Stimulated activated naive CD8-positive, alpha-beta T cell treated with anti-CD3 and anti-CD28 coated beads, Interleukin-15, Interleukin-2, amounts not matched to agents 100 ng/mL and 50 ng/mL, for 24 hours (primary cell): ENCODE results near the gene C11orf54.
A peak's percentile ranks its signal among the peaks of the same experiment; 100 is the strongest.

Source experiments
- H3K27ac Mint-ChIP-seq: one replicate; pipeline ENCODE4 v1.8.0; 2021; ENCODE audit warnings: mild to moderate bottlenecking, mixed read lengths
- H3K27me3 Mint-ChIP-seq: one replicate; pipeline ENCODE4 v1.8.0; 2021; ENCODE audit warnings: mixed read lengths
- H3K36me3 Mint-ChIP-seq: one replicate; pipeline ENCODE4 v1.8.0; 2021; ENCODE audit warnings: low read depth, mixed read lengths
- H3K4me1 Mint-ChIP-seq: one replicate; pipeline ENCODE4 v1.8.0; 2021; ENCODE audit warnings: low read depth, mixed read lengths
- H3K4me3 Mint-ChIP-seq: one replicate; pipeline ENCODE4 v1.8.0; 2021; ENCODE audit warnings: mild to moderate bottlenecking, mixed read lengths
- H3K9me3 Mint-ChIP-seq: one replicate; pipeline ENCODE4 v1.8.0; 2021; ENCODE audit warnings: mixed read lengths

C11orf54 gene

DNA sequence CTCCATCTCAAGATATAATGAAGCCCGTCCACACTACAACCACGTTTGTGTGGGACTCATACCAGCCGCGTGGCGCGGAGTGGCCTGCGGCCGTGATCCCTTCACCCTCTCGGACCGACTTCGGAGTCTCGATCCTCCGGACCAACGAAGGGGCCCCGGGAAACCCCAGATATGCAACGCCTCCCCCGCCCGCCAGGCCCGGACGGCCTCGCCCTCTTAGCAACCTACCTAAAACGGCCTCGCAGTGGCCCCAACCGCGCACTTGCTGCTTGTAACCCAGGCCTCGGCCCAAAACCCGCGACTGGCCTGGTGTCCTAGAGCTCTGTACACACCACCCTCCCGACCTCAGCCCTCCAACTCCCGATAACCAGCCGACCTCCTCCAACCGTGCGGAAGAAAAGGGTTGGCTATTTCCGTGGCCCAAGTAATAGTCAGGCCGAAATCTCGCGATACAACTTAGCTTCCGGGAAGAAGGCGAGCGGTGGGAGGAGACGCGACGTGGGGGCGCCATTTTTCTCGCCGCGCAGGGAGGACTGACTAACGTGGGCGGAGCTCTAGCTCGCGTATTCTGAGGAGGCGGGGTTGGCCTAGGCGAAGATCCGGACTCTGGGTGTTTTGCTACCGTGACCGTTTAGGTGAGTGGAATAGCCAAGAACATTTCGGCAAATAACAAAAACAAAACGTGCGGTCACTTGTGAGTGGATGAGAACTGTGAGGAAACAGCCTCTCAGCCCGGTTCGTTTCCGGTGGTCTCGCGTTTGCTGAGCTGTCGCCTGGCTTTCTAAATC, at the start of gene C11orf54, which contains the start of gene TAF1D:
TSS of gene C11orf54 (plus strand) at position 579 of the 788 bp plus-strand sequence. CDS start 5,722 bp downstream, outside the sequence.
TSS of gene TAF1D (minus strand) at position 402 of the 788 bp plus-strand sequence. CDS start 2,191 bp downstream, outside the sequence.
- peaks cover 59% of the 10 kb centered on the region for H3K4me1 Mint-ChIP-seq
- H3K27ac Mint-ChIP-seq, result peak within 1 kb of the TSS; percentile 100
- peaks cover 57% of the 10 kb centered on the region for H3K36me3 Mint-ChIP-seq
- no peaks in the 10 kb centered on the region for H3K9me3 Mint-ChIP-seq
- H3K4me3 Mint-ChIP-seq, result peak within 1 kb of the TSS; percentile 100
- H3K27me3 Mint-ChIP-seq, result no peaks in the 10 kb centered on the region

DNA sequence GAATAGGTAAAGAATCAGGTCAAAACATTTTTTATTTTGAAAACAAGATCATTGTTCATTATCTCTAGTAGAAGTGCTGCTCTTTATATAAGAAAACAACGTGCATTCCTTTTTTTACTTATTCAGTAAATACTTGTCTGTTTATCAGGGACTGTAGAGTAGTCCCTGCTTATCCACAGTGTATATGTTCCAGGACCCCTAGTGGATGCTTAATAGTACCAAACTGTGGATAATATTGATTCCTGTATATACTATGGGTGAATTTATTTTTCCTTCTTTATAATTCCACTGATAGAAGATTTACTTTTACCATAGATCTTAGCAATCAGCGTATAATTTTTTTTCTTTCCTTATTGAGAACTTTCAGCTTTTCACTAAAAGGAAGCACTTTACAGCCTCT, 47.4 kb upstream of the C11orf54 start:
- no peaks in the 10 kb centered on the region for H3K9me3 Mint-ChIP-seq
- H3K27ac Mint-ChIP-seq, result no peak overlapping the region
- H3K36me3 Mint-ChIP-seq, result peaks cover 84% of the 10 kb centered on the region
- H3K4me3 Mint-ChIP-seq, result no peak overlapping the region
- peaks cover 4% of the 10 kb centered on the region for H3K4me1 Mint-ChIP-seq
- no peaks in the 10 kb centered on the region for H3K27me3 Mint-ChIP-seq

DNA sequence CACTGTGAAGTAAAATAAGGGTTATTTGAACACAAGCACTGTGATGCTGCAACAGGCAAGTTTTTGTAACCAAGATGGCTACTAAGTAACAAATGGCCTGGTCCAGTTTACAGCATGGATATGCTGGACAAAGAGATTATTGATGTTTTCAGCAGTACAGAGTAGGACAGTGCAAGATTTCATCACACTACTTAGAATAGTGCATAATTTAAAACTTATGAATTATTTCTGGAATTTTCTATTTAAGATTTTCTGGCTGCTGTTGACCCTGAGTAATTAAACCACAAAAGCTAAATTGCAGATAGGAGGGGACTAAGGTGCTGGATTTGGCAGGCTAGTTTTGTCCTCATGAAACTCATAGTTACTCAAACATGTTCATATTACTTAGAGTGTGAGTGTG, 46.9 kb upstream of the C11orf54 start:
- no peak overlapping the region for H3K4me3 Mint-ChIP-seq
- H3K36me3 Mint-ChIP-seq, result peaks cover 84% of the 10 kb centered on the region
- no peak overlapping the region for H3K27ac Mint-ChIP-seq
- H3K4me1 Mint-ChIP-seq, result peaks cover 3% of the 10 kb centered on the region
- H3K9me3 Mint-ChIP-seq, result no peaks in the 10 kb centered on the region
- no peaks in the 10 kb centered on the region for H3K27me3 Mint-ChIP-seq

DNA sequence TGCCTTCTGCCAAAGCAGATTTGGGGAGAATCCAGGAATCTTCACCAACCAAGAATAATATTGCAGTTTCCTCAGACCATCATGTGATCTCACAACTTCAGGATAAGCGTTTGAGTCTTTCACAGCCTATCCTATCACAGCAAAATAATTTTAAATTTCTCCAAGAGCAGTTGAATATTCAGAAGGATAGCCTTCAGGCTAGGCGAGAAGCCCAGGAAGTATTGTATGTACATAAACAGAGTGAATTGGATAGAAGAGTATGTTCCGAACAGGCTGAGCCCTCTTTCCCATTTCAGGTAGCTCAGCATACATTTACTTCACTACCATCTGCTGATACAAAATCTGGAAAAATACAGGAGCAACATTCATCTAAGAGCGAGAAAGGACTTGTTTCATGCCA, 43.9 kb upstream of the C11orf54 start:
- no peak overlapping the region for H3K27ac Mint-ChIP-seq
- peaks cover 83% of the 10 kb centered on the region for H3K36me3 Mint-ChIP-seq
- H3K9me3 Mint-ChIP-seq, result no peaks in the 10 kb centered on the region
- no peaks in the 10 kb centered on the region for H3K27me3 Mint-ChIP-seq
- no peaks in the 10 kb centered on the region for H3K4me1 Mint-ChIP-seq
- H3K4me3 Mint-ChIP-seq, result no peak overlapping the region

DNA sequence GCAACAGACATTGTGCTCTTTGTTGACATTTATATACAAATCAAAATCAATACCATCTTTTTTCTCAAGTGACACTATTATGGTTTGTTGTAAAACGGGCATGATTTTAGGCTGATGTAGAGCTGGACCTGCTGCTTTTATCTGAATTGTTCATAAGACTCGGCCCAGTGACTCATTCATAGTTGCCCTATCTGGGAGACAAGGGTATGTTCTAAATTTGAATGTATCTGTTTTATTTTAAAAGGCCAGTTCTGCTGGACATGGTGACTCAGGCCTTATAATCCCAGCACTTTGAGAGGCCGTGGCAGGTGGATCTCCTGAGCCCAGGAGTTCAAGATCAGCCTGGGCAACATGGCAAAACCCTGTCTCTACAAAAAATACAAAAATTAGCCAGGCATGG, 40.6 kb upstream of the C11orf54 start:
- Mint-ChIP-seq H3K27ac (no peak overlapping the region), H3K9me3 (no peaks in the 10 kb centered on the region), H3K4me3 (no peak overlapping the region)

DNA sequence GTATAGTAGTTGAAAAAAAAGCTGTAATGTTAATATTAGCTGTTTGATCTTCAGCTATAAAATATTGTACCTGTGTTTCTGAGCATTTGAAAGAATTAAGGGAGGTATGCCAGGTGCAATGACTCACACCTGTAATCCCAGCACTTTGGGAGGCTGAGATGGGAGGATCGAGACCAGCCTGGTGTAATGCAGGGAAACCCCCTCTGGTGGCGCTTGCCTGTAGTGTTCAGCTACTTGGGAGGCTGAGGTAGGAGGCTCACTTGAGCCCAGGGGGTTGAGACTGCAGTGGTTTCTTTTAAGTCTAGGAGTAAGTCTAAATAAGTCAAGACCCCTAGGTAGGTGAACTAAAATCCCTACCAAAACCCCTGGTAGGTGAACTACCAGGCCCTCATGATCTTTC, 37.2 kb upstream of the C11orf54 start:
- Mint-ChIP-seq H3K9me3 (peaks cover 12% of the 10 kb centered on the region), H3K4me3 (no peak overlapping the region), H3K36me3 (peaks cover 85% of the 10 kb centered on the region), H3K27me3 (no peaks in the 10 kb centered on the region), H3K4me1 (peaks cover 4% of the 10 kb centered on the region), H3K27ac (no peak overlapping the region)

More for the DNA sequence above, 40.6 kb upstream of the C11orf54 start:
- Mint-ChIP-seq H3K36me3 (peaks cover 88% of the 10 kb centered on the region), H3K27me3 (no peaks in the 10 kb centered on the region), H3K4me1 (no peaks in the 10 kb centered on the region)

DNA sequence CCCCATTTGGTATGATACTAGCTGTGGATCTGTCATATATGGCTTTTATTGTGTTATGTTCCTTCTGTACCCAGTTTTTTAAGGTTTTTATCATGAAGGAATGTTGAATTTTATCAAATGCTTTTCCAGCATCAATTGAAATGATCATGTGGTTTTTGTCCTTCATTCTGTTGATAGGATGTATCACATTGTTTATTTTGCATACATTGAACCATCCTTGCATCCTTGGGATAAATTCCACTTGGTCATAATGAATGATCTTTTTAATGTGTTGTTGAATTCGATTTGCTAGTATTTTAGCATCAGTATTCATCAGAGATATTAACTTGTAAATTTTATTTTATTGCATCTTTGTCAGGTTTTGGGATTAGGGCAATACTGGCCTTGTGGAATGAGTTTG, 31.2 kb upstream of the C11orf54 start:
- no peaks in the 10 kb centered on the region for H3K27me3 Mint-ChIP-seq
- H3K36me3 Mint-ChIP-seq, result peaks cover 93% of the 10 kb centered on the region
- peaks cover 7% of the 10 kb centered on the region for H3K4me1 Mint-ChIP-seq
- H3K9me3 Mint-ChIP-seq, result peaks cover 30% of the 10 kb centered on the region
- H3K27ac Mint-ChIP-seq, result no peak overlapping the region
- no peak overlapping the region for H3K4me3 Mint-ChIP-seq

DNA sequence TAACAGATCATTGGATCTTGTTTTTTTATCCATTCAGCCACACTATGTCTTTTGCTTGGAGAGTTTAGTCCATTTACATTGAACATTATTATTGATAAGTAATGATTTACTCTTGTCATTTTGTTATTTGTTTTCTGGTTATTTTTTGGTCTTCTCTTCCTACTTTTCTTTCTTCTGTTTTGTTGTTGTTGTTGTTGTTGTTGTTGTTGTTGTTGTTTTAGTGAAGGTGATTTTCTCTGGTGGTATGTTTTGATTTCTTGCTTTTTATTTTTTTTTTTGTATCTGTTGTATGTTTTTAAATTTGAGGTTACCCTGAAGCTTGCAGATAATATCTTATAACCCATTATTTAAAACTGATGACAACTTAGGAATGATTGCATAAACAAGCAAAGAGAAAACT, 28.8 kb upstream of the C11orf54 start:
- Mint-ChIP-seq H3K9me3 (peaks cover 30% of the 10 kb centered on the region), H3K27me3 (no peaks in the 10 kb centered on the region), H3K36me3 (peaks cover 95% of the 10 kb centered on the region), H3K27ac (no peak overlapping the region), H3K4me1 (peaks cover 21% of the 10 kb centered on the region), H3K4me3 (no peak overlapping the region)

DNA sequence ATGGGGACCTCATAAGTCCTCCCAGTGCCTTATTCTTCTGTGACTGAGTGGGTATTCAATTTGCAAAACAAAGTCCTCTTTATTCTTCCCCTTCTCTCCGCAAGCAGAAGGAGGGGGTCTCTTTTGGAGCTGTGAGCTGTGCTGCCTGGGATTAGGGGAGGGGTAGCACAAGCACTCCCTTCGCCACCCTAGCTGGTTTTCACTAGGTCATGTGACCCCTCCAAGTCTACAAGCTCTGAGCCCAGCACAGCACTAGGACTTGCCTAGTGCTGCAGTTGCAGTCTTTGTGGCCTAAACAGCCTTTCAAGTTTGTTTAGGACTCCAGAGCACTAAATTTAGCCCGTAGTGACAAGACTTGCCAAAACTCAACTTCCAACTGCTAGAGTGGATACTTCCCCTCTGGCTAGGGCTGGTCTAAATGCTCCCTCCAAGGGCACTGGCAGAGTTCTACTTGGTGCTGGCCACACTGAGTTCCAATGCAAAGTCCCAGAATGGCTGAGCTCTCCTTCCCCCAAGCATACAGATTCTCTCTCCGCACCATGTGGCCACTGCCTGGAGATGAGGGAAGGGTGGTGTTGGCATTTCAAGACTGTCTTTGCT, 25.6 kb upstream of the C11orf54 start:
- Mint-ChIP-seq H3K9me3 (peaks cover 4% of the 10 kb centered on the region), H3K4me1 (peaks cover 26% of the 10 kb centered on the region), H3K4me3 (no peak overlapping the region), H3K27ac (no peak overlapping the region), H3K27me3 (no peaks in the 10 kb centered on the region), H3K36me3 (peaks cover 81% of the 10 kb centered on the region)

DNA sequence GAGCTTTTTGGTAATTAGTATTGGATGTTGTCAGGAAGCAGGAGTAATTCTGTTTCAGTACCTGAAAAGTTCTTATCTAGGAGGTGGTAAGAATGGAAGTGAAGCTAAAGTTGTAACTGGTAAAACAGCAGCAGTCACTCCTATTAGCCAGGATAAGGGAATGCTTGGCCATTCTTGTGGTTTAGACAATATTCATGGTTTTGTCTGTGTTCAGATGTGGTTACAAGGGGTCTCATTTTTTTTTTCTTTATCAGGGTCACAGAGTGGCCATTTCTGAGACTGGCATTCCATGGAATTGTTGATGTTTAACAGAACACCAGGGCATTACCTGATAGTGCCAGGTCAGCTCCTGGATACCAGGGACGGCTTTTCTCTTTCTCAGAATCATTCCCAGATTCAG, 24.0 kb upstream of the C11orf54 start:
- Mint-ChIP-seq H3K9me3 (no peaks in the 10 kb centered on the region), H3K27ac (peak overlapping the region; percentile 39), H3K4me1 (peaks cover 26% of the 10 kb centered on the region), H3K27me3 (no peaks in the 10 kb centered on the region), H3K4me3 (no peak overlapping the region), H3K36me3 (peaks cover 84% of the 10 kb centered on the region)

DNA sequence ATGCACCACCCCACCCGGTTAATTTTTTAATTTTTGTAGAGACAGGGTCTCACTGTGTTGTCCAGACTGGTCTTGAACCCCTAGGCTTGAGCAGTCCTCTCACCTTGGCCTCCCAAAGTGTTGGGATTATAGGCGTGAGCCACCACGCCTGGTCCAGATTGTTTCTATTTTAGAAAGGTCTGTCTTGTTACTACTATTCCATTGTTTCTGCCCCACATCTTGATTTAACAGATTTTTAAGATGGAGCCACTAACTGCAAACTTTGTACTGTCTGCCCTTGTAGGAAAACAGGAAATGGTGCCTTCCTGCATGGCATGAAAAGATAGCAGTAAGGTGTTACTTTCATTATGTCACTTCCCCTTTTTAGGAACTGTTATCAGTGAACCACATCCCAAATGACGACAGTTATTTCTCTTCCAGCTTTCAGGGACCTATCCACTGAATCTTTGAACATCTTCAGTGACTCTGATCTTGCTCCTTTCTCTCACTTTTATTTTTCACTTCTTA, 23.4 kb upstream of the C11orf54 start:
- peaks cover 84% of the 10 kb centered on the region for H3K36me3 Mint-ChIP-seq
- peak overlapping the region; percentile 28 for H3K4me3 Mint-ChIP-seq
- H3K9me3 Mint-ChIP-seq, result no peaks in the 10 kb centered on the region
- H3K27ac Mint-ChIP-seq, result peak overlapping the region; percentile 71
- H3K27me3 Mint-ChIP-seq, result no peaks in the 10 kb centered on the region
- peaks cover 26% of the 10 kb centered on the region for H3K4me1 Mint-ChIP-seq

DNA sequence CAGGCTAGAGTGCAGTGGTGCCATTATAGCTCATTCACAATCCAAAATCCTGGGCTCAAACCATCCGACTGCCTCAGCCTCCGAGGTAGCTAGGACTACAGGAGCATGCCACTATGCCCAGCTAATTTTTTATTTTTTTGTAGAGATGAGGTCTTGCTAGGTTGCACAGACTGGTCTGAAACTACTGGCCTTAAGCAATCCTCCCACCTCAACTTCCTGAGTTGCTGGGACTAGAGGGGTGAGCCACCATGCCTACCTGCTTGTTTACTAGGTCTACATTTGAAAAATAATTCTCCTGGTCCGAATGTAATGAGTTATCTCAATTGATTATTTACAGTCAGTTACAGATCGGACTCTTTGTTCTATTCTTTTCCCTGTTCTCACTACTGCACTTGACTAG, 22.2 kb upstream of the C11orf54 start:
- Mint-ChIP-seq H3K27me3 (no peaks in the 10 kb centered on the region), H3K36me3 (peaks cover 81% of the 10 kb centered on the region), H3K4me3 (no peak overlapping the region), H3K9me3 (no peaks in the 10 kb centered on the region), H3K4me1 (peaks cover 26% of the 10 kb centered on the region), H3K27ac (no peak overlapping the region)

DNA sequence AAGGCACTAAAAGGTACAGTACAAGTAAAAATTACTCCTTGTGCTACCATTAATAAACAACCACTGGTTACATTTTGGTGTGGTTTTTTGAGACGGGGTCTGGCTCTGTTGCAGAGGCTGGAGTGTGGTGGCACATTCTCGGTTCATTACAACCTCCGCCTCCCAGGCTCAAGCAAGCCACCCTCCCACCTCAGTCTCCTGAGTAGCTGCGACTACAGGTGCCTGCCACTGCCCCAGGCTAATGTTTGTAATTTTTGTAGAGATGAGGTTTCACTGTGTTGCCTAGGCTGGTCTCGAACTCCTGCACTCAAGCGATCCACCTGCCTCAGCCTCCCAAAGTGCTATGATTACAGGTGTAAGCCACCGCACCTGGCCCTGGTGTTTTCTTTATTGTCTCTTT, 20.9 kb upstream of the C11orf54 start:
- H3K27ac Mint-ChIP-seq, result no peak overlapping the region
- H3K4me1 Mint-ChIP-seq, result peaks cover 23% of the 10 kb centered on the region
- H3K9me3 Mint-ChIP-seq, result no peaks in the 10 kb centered on the region
- H3K27me3 Mint-ChIP-seq, result no peaks in the 10 kb centered on the region
- peaks cover 76% of the 10 kb centered on the region for H3K36me3 Mint-ChIP-seq
- no peak overlapping the region for H3K4me3 Mint-ChIP-seq

DNA sequence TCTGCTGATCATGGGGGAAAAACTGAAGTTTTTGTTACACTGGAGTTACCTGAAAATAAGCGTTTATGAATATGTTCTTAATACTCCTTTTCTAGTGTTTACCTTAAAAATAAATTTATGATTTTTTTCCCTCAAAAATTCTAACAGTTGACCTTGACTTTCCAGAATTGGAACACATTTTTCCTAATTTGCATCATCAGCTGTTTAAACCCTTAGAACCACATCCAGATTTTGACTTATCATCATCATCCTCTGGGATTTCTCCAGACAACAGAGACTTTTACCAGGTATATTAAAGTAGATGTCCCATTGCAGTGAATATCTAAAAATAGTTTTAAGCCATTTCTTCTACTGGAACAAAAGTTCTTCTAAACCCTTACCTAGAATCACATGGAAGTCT, 17.4 kb upstream of the C11orf54 start:
- Mint-ChIP-seq H3K4me1 (no peaks in the 10 kb centered on the region), H3K27ac (no peak overlapping the region), H3K9me3 (no peaks in the 10 kb centered on the region), H3K27me3 (no peaks in the 10 kb centered on the region), H3K4me3 (no peak overlapping the region), H3K36me3 (peaks cover 70% of the 10 kb centered on the region)

DNA sequence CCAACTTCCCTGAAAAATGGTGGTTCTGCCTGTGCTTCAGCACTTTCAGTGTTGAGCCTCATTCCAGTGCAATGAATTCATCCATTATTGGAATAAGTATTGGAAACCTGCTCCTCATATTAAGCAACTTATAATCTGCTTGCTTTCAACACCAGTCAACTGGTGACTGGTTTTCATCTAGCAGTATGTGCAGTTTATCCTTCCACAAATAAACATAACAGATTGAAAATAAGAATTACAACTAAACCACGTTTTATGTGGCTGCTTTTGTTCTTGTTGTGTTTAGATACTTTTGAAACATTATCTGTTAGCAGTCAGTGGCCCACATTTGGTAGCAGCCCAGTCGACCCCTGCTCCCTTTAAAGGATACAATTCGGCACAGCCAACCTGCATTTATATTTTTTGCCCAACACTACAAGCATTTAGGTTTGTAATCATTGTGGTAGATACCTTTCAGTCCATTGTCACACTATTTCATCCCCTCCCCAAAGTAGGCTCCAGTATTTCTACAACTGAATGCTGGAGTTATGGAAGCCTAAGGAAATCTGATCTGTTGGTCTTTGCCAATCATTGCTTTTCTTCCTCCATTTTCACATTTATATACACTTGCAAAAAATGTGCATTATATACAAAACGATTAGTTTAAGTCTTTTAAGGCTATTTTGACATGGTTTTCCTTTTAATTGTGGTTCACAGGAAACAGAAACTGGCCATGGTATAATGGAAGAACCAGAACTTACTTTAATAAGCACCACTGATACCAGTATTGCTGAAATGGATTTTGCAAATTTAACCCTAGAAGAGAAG, 13.3 kb upstream of the C11orf54 start:
- peak overlapping the region; percentile 63 for H3K27ac Mint-ChIP-seq
- no peaks in the 10 kb centered on the region for H3K9me3 Mint-ChIP-seq
- H3K27me3 Mint-ChIP-seq, result no peaks in the 10 kb centered on the region
- peaks cover 77% of the 10 kb centered on the region for H3K36me3 Mint-ChIP-seq
- no peak overlapping the region for H3K4me3 Mint-ChIP-seq
- peaks cover 2% of the 10 kb centered on the region for H3K4me1 Mint-ChIP-seq
